Measurements from ENCODE around the gene BEX3. TPM values are rescaled to one million over a fixed set of nuclear protein-coding genes. Genes with fewer than 3 reads are reported as not detected.
"Not testable (repeated sequence)": the region's sequence is repeated elsewhere in the genome, so short reads cannot be mapped to it uniquely, and the experiment has no call there.

BEX3 gene
- polyA plus RNA-seq, 1 donor, result 191 TPM

DNA sequence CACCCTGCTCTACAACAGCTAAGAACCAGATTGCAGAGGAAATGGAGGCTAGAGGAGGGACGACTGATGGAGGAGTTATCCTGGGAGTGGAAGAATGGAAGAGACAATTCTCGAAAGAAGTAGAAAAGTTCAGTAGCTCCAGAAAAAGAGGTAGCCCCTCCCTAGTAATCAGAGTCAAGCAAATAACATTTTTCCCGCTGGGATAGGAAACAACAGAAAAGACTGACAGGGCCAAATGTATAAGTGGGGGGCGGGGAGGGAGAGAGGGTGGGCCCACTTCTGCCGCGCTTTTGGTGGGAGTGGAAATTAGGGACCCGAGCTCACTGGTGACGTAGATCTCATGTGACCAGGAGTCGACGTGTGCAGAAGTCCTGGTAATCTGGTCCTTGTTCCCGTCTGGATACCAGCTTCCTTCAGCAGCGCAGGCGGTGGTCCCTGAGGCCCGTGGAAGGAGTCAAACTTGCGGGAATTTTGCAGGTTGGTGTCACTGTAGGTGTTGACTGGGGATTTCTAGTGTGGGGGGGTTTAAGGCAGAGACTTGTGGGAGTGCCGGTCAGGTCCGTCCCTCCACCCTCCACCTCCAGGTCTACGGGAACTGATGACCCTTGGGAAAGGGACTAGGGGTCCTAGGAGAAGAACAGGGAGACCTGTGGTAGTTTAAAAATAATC, 20.1 kb upstream of the BEX3 start, which contains the start of gene TCEAL9:
TCEAL9 (plus strand) TSS at position 377 of the 669 bp plus-strand sequence. CDS start 1,179 bp downstream, outside the sequence.
- WGBS (ENCODE audit: insufficient coverage, low lambda C conversion rate), result no CpG with 5 or more reads among the region's 18 CpGs
- Histone ChIP-seq H3K36me3 (ENCODE audit: control insufficient read depth, insufficient read depth, low read length) (no peaks in the 10 kb centered on the region), H3K27me3 (ENCODE audit: control insufficient read depth, insufficient read depth, low read length) (no peaks in the 10 kb centered on the region), H3K9me3 (ENCODE audit: control insufficient read depth, low read depth, low read length) (no peaks in the 10 kb centered on the region), H3K4me3 (ENCODE audit: low read length) (peak within 1 kb of the TSS; percentile 90), H3K4me1 (ENCODE audit: control insufficient read depth, insufficient read depth, low read length) (no peaks in the 10 kb centered on the region), H3K27ac (ENCODE audit: low read length) (peak within 1 kb of the TSS; percentile 94)
- peak; percentile 71 to 79 for DNase-seq

DNA sequence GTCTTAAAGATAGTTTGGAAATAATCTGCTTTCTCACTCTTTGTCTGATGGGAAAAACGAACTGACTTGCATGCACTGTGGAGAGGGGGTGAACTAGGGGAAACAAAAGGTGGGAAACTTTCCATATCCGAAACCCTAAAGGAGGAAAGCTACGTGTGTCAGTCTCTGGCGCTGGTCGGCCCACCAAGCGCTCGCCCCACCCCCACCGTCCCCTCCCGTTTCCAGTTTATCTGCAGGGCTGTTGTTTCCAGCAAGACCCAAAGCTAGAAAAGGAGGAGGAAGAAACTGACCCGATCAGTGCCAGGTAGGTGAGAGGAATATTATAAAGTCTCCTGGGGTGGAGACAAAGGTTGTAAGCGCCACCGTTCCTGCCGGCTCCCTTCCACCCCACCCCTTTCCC, 19.5 kb upstream of the BEX3 start:
- peak in 1 of 2 donors; percentile 48 for DNase-seq
- H3K36me3 ChIP-seq (ENCODE audit: control insufficient read depth, insufficient read depth, low read length), result no peaks in the 10 kb centered on the region
- WGBS (ENCODE audit: insufficient coverage, low lambda C conversion rate), result no CpG with 5 or more reads among the region's 13 CpGs

DNA sequence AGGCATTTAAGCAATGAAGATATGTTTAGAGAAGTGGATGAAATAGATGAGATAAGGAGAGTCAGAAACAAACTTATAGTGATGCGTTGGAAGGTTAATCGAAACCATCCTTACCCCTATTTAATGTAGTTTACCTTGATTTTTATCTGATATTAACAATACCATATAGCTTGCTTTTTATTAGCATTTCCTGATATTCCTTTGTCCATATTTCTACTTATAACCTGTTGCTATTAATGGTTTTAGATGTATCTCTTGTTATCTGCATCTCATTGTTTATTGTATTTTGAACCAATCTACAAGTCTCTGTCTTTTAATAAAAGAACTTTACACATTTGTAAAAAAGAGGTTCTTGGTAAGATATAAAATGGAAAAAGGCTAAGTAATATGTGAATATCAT, 18.5 kb upstream of the BEX3 start:
- Histone ChIP-seq H3K9me3 (ENCODE audit: control insufficient read depth, low read depth, low read length) (no peaks in the 10 kb centered on the region), H3K27ac (ENCODE audit: low read length) (no peak overlapping the region), H3K27me3 (ENCODE audit: control insufficient read depth, insufficient read depth, low read length) (no peaks in the 10 kb centered on the region), H3K4me3 (ENCODE audit: low read length) (peak overlapping the region; percentile 90), H3K4me1 (ENCODE audit: control insufficient read depth, insufficient read depth, low read length) (no peaks in the 10 kb centered on the region), H3K36me3 (ENCODE audit: control insufficient read depth, insufficient read depth, low read length) (no peaks in the 10 kb centered on the region)
- WGBS (ENCODE audit: insufficient coverage, low lambda C conversion rate), result no CpG with 5 or more reads among the region's 2 CpGs
- DNase-seq, result no peak

More for the DNA sequence above, 19.5 kb upstream of the BEX3 start:
- peak overlapping the region; percentile 90 for H3K4me3 ChIP-seq (ENCODE audit: low read length)
- peak overlapping the region; percentile 94 for H3K27ac ChIP-seq (ENCODE audit: low read length)
- H3K9me3 ChIP-seq (ENCODE audit: control insufficient read depth, low read depth, low read length), result no peaks in the 10 kb centered on the region
- H3K27me3 ChIP-seq (ENCODE audit: control insufficient read depth, insufficient read depth, low read length), result no peaks in the 10 kb centered on the region
- H3K4me1 ChIP-seq (ENCODE audit: control insufficient read depth, insufficient read depth, low read length), result no peaks in the 10 kb centered on the region

DNA sequence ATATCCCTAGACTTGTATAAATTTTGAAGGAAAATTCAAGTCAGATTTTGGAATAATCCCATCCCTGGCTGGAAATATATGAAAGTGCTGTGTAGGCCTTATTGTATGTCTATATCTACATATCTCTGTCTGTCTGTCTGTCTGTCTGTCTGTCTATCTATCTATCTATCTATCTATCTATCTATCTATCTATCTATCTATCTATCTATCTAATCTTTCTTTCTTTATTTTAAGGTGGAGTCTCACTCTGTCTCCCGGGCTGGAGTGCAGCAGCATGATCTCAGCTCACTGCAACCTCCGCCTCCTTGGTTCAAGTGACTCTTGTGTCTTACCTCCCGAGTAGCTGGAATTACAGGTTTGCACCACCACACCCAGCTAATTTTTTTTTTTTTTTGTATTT, 16.7 kb upstream of the BEX3 start:
- H3K9me3 ChIP-seq (ENCODE audit: control insufficient read depth, low read depth, low read length); H3K4me3 ChIP-seq (ENCODE audit: low read length); H3K27ac ChIP-seq (ENCODE audit: low read length); DNase-seq; H3K4me1 ChIP-seq (ENCODE audit: control insufficient read depth, insufficient read depth, low read length); H3K36me3 ChIP-seq (ENCODE audit: control insufficient read depth, insufficient read depth, low read length); H3K27me3 ChIP-seq (ENCODE audit: control insufficient read depth, insufficient read depth, low read length): not testable (repeated sequence)
- WGBS (ENCODE audit: insufficient coverage, low lambda C conversion rate), result no CpG with 5 or more reads among the region's 3 CpGs

DNA sequence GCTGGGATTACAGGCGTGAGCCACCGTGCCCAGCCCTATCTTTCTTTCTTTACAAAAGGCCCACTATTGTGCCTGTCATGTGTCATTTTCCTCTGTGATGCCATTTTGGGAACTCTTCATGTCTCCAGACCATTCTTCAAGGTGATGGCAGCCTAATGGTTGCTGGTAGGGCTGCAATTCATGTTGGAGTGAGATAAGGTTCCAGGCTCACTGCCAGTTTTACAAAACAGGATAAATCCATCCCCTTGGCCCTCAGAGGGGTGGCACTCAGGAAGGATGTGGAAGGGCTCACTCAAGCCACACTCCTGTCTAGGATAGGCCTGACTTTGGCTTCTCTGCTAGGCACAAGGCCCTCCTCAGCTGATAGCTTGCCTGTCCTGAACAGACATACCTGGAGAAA, 16.2 kb upstream of the BEX3 start:
- no peaks in the 10 kb centered on the region for H3K4me1 ChIP-seq (ENCODE audit: control insufficient read depth, insufficient read depth, low read length)
- no peaks in the 10 kb centered on the region for H3K36me3 ChIP-seq (ENCODE audit: control insufficient read depth, insufficient read depth, low read length)
- no CpG with 5 or more reads among the region's 2 CpGs for WGBS (ENCODE audit: insufficient coverage, low lambda C conversion rate)
- no peak overlapping the region for H3K4me3 ChIP-seq (ENCODE audit: low read length)
- H3K27me3 ChIP-seq (ENCODE audit: control insufficient read depth, insufficient read depth, low read length), result no peaks in the 10 kb centered on the region
- DNase-seq, result no peak
- no peak overlapping the region for H3K27ac ChIP-seq (ENCODE audit: low read length)
- H3K9me3 ChIP-seq (ENCODE audit: control insufficient read depth, low read depth, low read length), result no peaks in the 10 kb centered on the region

DNA sequence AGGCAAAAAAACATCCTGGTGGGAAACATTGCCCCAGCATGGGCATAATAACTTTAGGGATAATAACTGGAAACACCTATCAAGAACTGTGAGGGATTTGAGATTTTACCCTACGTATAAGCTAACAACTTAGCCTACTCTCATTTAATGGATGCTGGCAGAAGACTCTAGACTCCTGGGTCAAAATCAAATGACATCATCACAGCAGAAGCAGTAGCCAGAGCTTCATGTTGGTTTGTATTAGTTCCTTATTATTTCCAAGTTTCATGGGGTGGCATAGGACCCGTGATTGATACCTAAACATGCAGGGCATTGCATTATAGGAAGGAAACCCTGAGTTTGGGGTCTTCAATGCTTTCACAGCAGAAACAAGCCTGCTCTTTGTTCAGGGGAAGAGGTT, 15.4 kb upstream of the BEX3 start:
- WGBS (ENCODE audit: insufficient coverage, low lambda C conversion rate), result no CpG with 5 or more reads among the region's 2 CpGs
- Histone ChIP-seq H3K9me3 (ENCODE audit: control insufficient read depth, low read depth, low read length) (no peaks in the 10 kb centered on the region), H3K4me1 (ENCODE audit: control insufficient read depth, insufficient read depth, low read length) (no peaks in the 10 kb centered on the region), H3K36me3 (ENCODE audit: control insufficient read depth, insufficient read depth, low read length) (no peaks in the 10 kb centered on the region), H3K27ac (ENCODE audit: low read length) (no peak overlapping the region), H3K4me3 (ENCODE audit: low read length) (no peak overlapping the region), H3K27me3 (ENCODE audit: control insufficient read depth, insufficient read depth, low read length) (no peaks in the 10 kb centered on the region)
- DNase-seq, result no peak

DNA sequence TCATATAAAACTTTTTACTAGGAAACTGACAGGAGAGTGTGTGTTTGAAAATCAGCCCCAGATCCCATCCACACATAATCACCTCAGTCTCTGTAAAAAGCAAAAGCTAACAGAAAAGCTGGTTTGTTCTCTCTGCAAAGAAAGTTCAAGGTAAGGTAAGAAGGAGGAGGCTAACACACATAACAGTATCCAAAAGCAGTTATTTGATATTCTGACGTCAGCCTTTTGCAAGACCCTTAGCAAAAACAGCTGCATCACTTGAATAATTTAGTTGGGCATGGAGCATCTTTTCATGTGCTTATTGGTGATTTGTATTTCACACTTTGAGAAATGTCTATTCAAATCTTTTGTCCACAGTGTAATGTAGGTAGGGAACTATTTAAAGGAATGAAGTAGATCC, 14.5 kb upstream of the BEX3 start:
- H3K27me3 ChIP-seq (ENCODE audit: control insufficient read depth, insufficient read depth, low read length), result no peaks in the 10 kb centered on the region
- H3K4me3 ChIP-seq (ENCODE audit: low read length), result no peak overlapping the region
- no peaks in the 10 kb centered on the region for H3K9me3 ChIP-seq (ENCODE audit: control insufficient read depth, low read depth, low read length)
- no CpG with 5 or more reads among the region's 1 CpG for WGBS (ENCODE audit: insufficient coverage, low lambda C conversion rate)
- no peak for DNase-seq
- no peaks in the 10 kb centered on the region for H3K36me3 ChIP-seq (ENCODE audit: control insufficient read depth, insufficient read depth, low read length)
- no peaks in the 10 kb centered on the region for H3K4me1 ChIP-seq (ENCODE audit: control insufficient read depth, insufficient read depth, low read length)
- H3K27ac ChIP-seq (ENCODE audit: low read length), result no peak overlapping the region

DNA sequence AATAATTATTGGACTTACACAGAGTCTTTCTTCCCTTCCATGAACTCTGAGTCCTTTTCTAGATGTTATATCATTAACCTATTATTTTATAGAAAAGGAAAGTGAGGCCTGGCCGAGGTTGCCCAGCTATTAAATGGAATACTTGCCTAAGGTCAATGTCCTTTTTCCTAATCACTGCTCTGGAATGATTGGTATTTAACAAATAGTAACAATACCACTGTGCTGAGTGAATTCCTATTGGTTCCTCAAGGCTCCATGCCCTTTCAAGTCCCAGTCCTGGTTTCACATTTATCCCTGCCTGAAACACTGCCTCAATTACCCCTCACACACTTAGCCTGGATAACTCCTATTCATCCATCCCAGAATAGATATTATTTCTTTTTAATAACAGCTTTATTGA, 13.9 kb upstream of the BEX3 start:
- no peaks in the 10 kb centered on the region for H3K9me3 ChIP-seq (ENCODE audit: control insufficient read depth, low read depth, low read length)
- no peak overlapping the region for H3K27ac ChIP-seq (ENCODE audit: low read length)
- no peaks in the 10 kb centered on the region for H3K27me3 ChIP-seq (ENCODE audit: control insufficient read depth, insufficient read depth, low read length)
- peak in 1 of 2 donors; percentile 12 for DNase-seq
- H3K4me3 ChIP-seq (ENCODE audit: low read length), result no peak overlapping the region
- H3K36me3 ChIP-seq (ENCODE audit: control insufficient read depth, insufficient read depth, low read length), result no peaks in the 10 kb centered on the region
- H3K4me1 ChIP-seq (ENCODE audit: control insufficient read depth, insufficient read depth, low read length), result no peaks in the 10 kb centered on the region
- WGBS (ENCODE audit: insufficient coverage, low lambda C conversion rate), result no CpG with 5 or more reads among the region's 1 CpG

DNA sequence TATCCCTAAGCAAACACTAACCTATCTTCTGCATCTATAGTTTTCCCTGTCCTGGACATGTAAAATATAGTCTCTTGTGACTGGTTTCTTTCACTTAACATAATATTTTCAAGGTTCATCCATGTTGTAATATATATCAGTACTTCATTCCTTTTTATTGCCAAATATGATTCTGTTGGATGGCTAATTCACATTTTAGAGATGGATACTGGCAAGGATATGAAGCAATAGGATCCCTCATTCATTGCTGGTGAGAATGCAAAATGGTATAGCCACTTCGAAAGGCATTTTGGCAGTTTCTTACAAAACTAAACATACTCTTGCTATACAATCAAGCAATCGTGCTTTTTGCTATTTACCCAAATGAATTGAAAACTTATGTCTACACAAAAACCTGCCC, 13.3 kb upstream of the BEX3 start:
- DNase-seq, result no peak
- Histone ChIP-seq H3K9me3 (ENCODE audit: control insufficient read depth, low read depth, low read length) (no peaks in the 10 kb centered on the region), H3K4me1 (ENCODE audit: control insufficient read depth, insufficient read depth, low read length) (no peaks in the 10 kb centered on the region), H3K36me3 (ENCODE audit: control insufficient read depth, insufficient read depth, low read length) (no peaks in the 10 kb centered on the region), H3K27me3 (ENCODE audit: control insufficient read depth, insufficient read depth, low read length) (no peaks in the 10 kb centered on the region), H3K4me3 (ENCODE audit: low read length) (no peak overlapping the region), H3K27ac (ENCODE audit: low read length) (no peak overlapping the region)
- WGBS (ENCODE audit: insufficient coverage, low lambda C conversion rate), result no CpG with 5 or more reads among the region's 2 CpGs

DNA sequence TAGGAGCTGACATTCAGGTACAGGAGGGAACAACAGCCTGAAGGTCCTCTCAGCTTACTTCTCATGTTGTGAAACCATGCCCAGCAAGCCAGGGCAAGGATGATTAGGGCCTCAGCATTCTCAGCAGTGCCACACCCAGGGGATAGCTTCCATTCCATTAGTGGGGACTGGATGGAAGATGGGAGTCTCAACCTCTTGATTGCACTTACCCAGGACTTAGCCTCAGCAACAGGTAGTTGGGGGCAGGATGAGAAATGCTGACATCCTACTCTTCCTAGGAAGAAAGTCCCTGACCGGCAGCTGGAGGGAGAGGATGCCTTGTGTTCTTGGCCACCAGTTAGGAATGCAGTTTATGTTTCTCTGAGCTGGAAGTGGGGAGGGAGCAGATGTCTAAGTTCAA, 8.8 kb upstream of the BEX3 start:
- no peak for DNase-seq
- Histone ChIP-seq H3K4me1 (ENCODE audit: control insufficient read depth, insufficient read depth, low read length) (no peaks in the 10 kb centered on the region), H3K27ac (ENCODE audit: low read length) (no peak overlapping the region), H3K27me3 (ENCODE audit: control insufficient read depth, insufficient read depth, low read length) (no peaks in the 10 kb centered on the region), H3K4me3 (ENCODE audit: low read length) (no peak overlapping the region), H3K9me3 (ENCODE audit: control insufficient read depth, low read depth, low read length) (no peaks in the 10 kb centered on the region), H3K36me3 (ENCODE audit: control insufficient read depth, insufficient read depth, low read length) (no peaks in the 10 kb centered on the region)
- WGBS (ENCODE audit: insufficient coverage, low lambda C conversion rate), result no CpG with 5 or more reads among the region's 1 CpG

DNA sequence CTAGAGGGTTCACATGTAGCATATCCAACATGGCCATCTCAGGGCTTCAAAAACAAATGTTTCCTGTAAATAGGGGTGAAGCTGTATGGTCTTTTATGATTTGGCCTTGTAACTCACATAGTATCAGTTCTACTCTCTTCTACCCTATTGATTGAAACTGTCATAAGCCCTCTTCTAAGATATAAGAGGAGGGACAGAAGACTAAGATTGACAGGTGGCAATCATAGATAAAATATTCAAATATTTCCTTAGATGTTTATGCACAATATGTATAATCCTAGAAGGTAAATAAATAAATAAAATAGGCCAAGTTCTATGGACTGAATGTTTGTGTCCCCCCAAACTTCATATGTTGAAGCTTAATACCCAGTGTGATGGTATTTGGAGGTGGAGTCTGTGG, 6.9 kb upstream of the BEX3 start:
- no peaks in the 10 kb centered on the region for H3K36me3 ChIP-seq (ENCODE audit: control insufficient read depth, insufficient read depth, low read length)
- H3K27me3 ChIP-seq (ENCODE audit: control insufficient read depth, insufficient read depth, low read length), result no peaks in the 10 kb centered on the region
- no peaks in the 10 kb centered on the region for H3K9me3 ChIP-seq (ENCODE audit: control insufficient read depth, low read depth, low read length)
- no peak for DNase-seq
- H3K4me1 ChIP-seq (ENCODE audit: control insufficient read depth, insufficient read depth, low read length), result no peaks in the 10 kb centered on the region
- no peak overlapping the region for H3K4me3 ChIP-seq (ENCODE audit: low read length)
- H3K27ac ChIP-seq (ENCODE audit: low read length), result no peak overlapping the region

Data from large intestine (tissue), 3 donors.